Brain microvascular endothelial cell (primary cell): ENCODE measurements around the gene MOK.
"Not testable (repeated sequence)": the region's sequence is repeated elsewhere in the genome, so short reads cannot be mapped to it uniquely, and the experiment has no call there.

Experiments used
- DNase-seq: peaks from one replicate; pipeline ENCODE4 v3.0.0-alpha.2; 2020
- H3K27ac ChIP-seq: fragments of 250-450 bp; sonication (Bioruptor Pico); 2 replicates; pipeline ENCODE4 v1.5.1; 2020; ENCODE audit warnings: mild to moderate bottlenecking, moderate library complexity
- H3K27me3 ChIP-seq: fragments of 250-450 bp; sonication (Bioruptor Pico); replicated peaks from 2 replicates; pipeline ENCODE4 v1.5.1; 2020; ENCODE audit warnings: mild to moderate bottlenecking
- H3K36me3 ChIP-seq: fragments of 250-450 bp; sonication (Bioruptor Pico); replicated peaks from 2 replicates; pipeline ENCODE4 v1.5.1; 2020; ENCODE audit warnings: mild to moderate bottlenecking
- H3K4me3 ChIP-seq: 2 replicates; pipeline ENCODE4 v1.5.1; 2011; ENCODE audit warnings: low read depth, mild to moderate bottlenecking, control low read depth, low read length, moderate library complexity
- CTCF ChIP-seq: IDR thresholded peaks from 2 replicates; pipeline ENCODE4 v1.5.1; 2011; ENCODE audit warnings: low read depth, mild to moderate bottlenecking, moderate library complexity, low read length, control low read depth, inconsistent platforms; ENCODE audit errors: missing control alignments
- in situ Hi-C: cut with HindIII; loops from 2 replicates; pipeline ENCODE4 v1.10.0; 2017; ENCODE audit warnings: low sequenced_read_pairs, low pct_ligation_motif_present

MOK gene

GRCh38 chr14:102338724-102339123 lies 33.8 kb upstream of the MOK start:
- Histone ChIP-seq H3K4me3 (no peak overlapping the region), H3K27ac (no peak overlapping the region), H3K36me3 (peaks cover 39% of the 10 kb centered on the region), H3K27me3 (no peaks in the 10 kb centered on the region)
- DNase-seq = no peak
- peak; percentile 7 for TF ChIP-seq CTCF
- in situ Hi-C loops = no loop called here

- in situ Hi-C loops = no loop called here
- H3K4me3 ChIP-seq = no peak overlapping the region
- H3K27ac ChIP-seq = no peak overlapping the region
- peaks cover 25% of the 10 kb centered on the region for H3K36me3 ChIP-seq
- TF ChIP-seq CTCF = no peak
- no peaks in the 10 kb centered on the region for H3K27me3 ChIP-seq
- DNase-seq = no peak
These were observed 30.2 kb upstream of the MOK start for GRCh38 chr14:102335163-102335562.

- in situ Hi-C loops = no loop called here
- Histone ChIP-seq H3K4me3 (no peak overlapping the region), H3K36me3 (peaks cover 25% of the 10 kb centered on the region), H3K27me3 (no peaks in the 10 kb centered on the region), H3K27ac (no peak overlapping the region)
- no peak for TF ChIP-seq CTCF
- no peak for DNase-seq
These were observed 29.1 kb upstream of the MOK start for GRCh38 chr14:102333795-102334705.

- Histone ChIP-seq H3K27ac (no peak overlapping the region), H3K27me3 (no peaks in the 10 kb centered on the region), H3K36me3 (peaks cover 21% of the 10 kb centered on the region), H3K4me3 (no peak overlapping the region)
- TF ChIP-seq CTCF = no peak
- no peak for DNase-seq
- in situ Hi-C loops = no loop called here
These were observed 28.4 kb upstream of the MOK start for GRCh38 chr14:102333390-102333789.

GRCh38 chr14:102330806-102331205 lies 25.8 kb upstream of the MOK start:
- in situ Hi-C loops = no loop called here
- no peak for TF ChIP-seq CTCF
- no peak for DNase-seq
- Histone ChIP-seq H3K27ac (no peak overlapping the region), H3K4me3 (no peak overlapping the region), H3K36me3 (peaks cover 16% of the 10 kb centered on the region), H3K27me3 (no peaks in the 10 kb centered on the region)

GRCh38 chr14:102329381-102329780 lies 24.4 kb upstream of the MOK start:
- in situ Hi-C loops, H3K36me3 ChIP-seq, H3K27ac ChIP-seq, DNase-seq, H3K27me3 ChIP-seq, H3K4me3 ChIP-seq: not testable (repeated sequence)
